Liver (tissue), 3 donors: ENCODE results near the gene SNAPC3.

Experiments used
- ATF3 ChIP-seq: IDR thresholded peaks from 2 replicates; pipeline ENCODE4 v1.6.1; 2016; ENCODE audit warnings: antibody characterized with exemption
- FOXA1 ChIP-seq: IDR thresholded peaks from 2 replicates; pipeline ENCODE4 v1.6.1; 2016; ENCODE audit warnings: antibody characterized with exemption
- GABPA ChIP-seq, 2 donors: IDR thresholded peaks in 1 of 2; conservative IDR thresholded peaks in 1 of 2; 2 replicates each; pipeline ENCODE4 v1.6.1; 2016; ENCODE audit warnings: antibody characterized with exemption in 2 of 2, mild to moderate bottlenecking in 1 of 2, moderate library complexity in 1 of 2
- RAD21 ChIP-seq, 2 donors: IDR thresholded peaks; 2 replicates each; pipeline ENCODE4 v1.6.1; 2016; ENCODE audit warnings: antibody characterized with exemption in 2 of 2, mild to moderate bottlenecking in 2 of 2
- TAF1 ChIP-seq: conservative IDR thresholded peaks from 2 replicates; pipeline ENCODE4 v1.6.1; 2016; ENCODE audit warnings: antibody characterized with exemption, mild to moderate bottlenecking
- TF ChIP-seq, protein P1 (sequence below): fragments of 150-350 bp; IDR thresholded peaks from 2 replicates; pipeline ENCODE4 v1.5.1; 2017; ENCODE audit warnings: improper control_type of control experiment, low read depth, low read length; ENCODE audit not compliant: missing input control
- TF ChIP-seq, protein P2 (sequence below): IDR thresholded peaks from 2 replicates; pipeline ENCODE4 v1.6.1; 2016; ENCODE audit warnings: antibody characterized with exemption
- TF ChIP-seq, protein P3 (sequence below): IDR thresholded peaks from 2 replicates; pipeline ENCODE4 v1.6.1; 2016; ENCODE audit warnings: antibody characterized with exemption
- donor health status: healthy.
- donor health status: healthy.

DNA sequence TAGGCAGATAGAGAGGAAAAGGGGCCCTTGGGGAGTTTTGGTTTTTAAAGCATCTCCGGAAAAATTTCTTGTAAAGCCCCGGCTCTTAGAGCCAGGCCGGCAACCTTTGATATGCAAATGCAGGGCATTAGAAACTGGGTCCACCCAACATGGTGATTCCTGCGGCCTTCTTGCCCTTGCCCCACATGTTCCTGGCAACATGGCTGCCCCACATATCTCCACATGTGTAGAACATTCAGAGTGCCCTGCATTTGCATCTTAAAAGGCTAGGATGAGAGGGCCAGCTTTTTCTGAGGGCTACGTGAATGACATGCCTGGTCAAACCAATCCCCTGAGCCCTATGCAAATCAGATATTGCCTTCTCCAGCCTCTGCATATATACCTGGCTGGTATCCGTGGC is 5.0 kb upstream of the SNAPC3 start:
- TF ChIP-seq, protein P1, sequence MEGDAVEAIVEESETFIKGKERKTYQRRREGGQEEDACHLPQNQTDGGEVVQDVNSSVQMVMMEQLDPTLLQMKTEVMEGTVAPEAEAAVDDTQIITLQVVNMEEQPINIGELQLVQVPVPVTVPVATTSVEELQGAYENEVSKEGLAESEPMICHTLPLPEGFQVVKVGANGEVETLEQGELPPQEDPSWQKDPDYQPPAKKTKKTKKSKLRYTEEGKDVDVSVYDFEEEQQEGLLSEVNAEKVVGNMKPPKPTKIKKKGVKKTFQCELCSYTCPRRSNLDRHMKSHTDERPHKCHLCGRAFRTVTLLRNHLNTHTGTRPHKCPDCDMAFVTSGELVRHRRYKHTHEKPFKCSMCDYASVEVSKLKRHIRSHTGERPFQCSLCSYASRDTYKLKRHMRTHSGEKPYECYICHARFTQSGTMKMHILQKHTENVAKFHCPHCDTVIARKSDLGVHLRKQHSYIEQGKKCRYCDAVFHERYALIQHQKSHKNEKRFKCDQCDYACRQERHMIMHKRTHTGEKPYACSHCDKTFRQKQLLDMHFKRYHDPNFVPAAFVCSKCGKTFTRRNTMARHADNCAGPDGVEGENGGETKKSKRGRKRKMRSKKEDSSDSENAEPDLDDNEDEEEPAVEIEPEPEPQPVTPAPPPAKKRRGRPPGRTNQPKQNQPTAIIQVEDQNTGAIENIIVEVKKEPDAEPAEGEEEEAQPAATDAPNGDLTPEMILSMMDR, result no peak
- TF ChIP-seq RAD21 (IDR thresholded peaks at IDR 0.05) (no peak), ATF3 (no peak), TAF1 (no peak), FOXA1 (no peak), GABPA (IDR thresholded peaks at IDR 0.05 in 1 of 2, conservative IDR thresholded peaks at IDR 0.05 in 1 of 2) (no peak)
- TF ChIP-seq, protein P2, sequence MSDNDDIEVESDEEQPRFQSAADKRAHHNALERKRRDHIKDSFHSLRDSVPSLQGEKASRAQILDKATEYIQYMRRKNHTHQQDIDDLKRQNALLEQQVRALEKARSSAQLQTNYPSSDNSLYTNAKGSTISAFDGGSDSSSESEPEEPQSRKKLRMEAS, result no peak
- TF ChIP-seq, protein P3, sequence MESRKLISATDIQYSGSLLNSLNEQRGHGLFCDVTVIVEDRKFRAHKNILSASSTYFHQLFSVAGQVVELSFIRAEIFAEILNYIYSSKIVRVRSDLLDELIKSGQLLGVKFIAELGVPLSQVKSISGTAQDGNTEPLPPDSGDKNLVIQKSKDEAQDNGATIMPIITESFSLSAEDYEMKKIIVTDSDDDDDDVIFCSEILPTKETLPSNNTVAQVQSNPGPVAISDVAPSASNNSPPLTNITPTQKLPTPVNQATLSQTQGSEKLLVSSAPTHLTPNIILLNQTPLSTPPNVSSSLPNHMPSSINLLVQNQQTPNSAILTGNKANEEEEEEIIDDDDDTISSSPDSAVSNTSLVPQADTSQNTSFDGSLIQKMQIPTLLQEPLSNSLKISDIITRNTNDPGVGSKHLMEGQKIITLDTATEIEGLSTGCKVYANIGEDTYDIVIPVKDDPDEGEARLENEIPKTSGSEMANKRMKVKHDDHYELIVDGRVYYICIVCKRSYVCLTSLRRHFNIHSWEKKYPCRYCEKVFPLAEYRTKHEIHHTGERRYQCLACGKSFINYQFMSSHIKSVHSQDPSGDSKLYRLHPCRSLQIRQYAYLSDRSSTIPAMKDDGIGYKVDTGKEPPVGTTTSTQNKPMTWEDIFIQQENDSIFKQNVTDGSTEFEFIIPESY, result no peak
